ENCODE data around the gene TASP1. TPM values are rescaled to one million over a fixed set of nuclear protein-coding genes. Genes with fewer than 3 reads are reported as not detected.
"Not testable (repeated sequence)": the region's sequence is repeated elsewhere in the genome, so short reads cannot be mapped to it uniquely, and the experiment has no call there.

The TASP1 gene
- total RNA-seq, 1 donor from 2014 or later: 5.5 TPM

DNA sequence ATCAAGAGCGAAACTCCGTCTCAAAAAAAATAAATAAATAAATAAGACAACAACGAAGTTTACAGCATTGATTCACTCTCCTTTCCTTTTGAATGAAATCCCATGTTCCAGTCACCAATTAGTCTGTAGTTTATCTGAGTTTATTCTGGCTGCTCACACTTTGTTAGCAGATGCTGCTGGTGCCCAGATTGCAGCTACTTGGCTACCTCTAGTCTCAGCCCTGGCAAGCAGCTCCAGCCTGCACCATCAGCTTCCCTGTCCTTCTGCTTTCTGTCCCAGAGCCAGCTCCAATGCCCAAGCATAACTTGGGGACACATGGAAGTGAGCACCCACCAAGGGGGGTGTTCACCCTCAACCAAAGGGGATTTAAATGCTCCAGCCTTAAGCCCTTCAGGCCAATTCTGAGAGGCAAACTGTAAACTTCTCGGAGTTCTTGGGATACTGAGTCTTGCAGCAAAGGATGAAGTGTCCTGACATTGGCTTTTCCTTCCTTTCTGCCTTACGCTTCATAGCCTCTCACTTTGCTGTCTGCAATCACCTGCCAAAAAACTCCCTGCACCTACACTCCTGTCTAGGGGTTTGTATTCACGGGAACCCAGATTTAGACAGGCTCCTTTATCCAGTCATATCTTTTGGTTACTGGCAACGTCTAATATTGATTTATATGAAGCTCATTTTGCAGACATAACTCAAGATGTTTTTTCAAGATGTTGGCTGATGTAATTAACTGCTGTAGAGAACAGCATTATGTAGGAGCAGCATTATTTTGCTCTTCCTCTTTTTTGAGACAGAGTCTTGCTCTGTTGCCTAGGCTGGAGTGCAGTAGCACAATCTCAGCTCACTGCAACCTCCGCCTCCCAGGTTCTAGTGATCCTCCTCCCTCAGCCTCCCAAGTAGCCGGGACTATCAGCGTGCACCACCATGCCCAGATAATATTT, 9.8 kb upstream of the TASP1 start:
- H3K27ac ChIP-seq (replicated peaks): no peak overlapping the region
- TF ChIP-seq, protein P1, sequence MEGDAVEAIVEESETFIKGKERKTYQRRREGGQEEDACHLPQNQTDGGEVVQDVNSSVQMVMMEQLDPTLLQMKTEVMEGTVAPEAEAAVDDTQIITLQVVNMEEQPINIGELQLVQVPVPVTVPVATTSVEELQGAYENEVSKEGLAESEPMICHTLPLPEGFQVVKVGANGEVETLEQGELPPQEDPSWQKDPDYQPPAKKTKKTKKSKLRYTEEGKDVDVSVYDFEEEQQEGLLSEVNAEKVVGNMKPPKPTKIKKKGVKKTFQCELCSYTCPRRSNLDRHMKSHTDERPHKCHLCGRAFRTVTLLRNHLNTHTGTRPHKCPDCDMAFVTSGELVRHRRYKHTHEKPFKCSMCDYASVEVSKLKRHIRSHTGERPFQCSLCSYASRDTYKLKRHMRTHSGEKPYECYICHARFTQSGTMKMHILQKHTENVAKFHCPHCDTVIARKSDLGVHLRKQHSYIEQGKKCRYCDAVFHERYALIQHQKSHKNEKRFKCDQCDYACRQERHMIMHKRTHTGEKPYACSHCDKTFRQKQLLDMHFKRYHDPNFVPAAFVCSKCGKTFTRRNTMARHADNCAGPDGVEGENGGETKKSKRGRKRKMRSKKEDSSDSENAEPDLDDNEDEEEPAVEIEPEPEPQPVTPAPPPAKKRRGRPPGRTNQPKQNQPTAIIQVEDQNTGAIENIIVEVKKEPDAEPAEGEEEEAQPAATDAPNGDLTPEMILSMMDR (IDR thresholded peaks at IDR 0.05; ENCODE audit: borderline replicate concordance): no peak
- H3K4me3 ChIP-seq: no peak overlapping the region
- H3K9me3 ChIP-seq (replicated peaks): peaks cover 6% of the 10 kb centered on the region
- H3K27me3 ChIP-seq (ENCODE audit: low read depth): peaks cover 66% of the 10 kb centered on the region
- intact Hi-C loops (cut with micrococcal nuclease): no loop called here
- H3K36me3 ChIP-seq: no peaks in the 10 kb centered on the region
- H3K4me1 ChIP-seq: peaks cover 12% of the 10 kb centered on the region
- no peak for DNase-seq

DNA sequence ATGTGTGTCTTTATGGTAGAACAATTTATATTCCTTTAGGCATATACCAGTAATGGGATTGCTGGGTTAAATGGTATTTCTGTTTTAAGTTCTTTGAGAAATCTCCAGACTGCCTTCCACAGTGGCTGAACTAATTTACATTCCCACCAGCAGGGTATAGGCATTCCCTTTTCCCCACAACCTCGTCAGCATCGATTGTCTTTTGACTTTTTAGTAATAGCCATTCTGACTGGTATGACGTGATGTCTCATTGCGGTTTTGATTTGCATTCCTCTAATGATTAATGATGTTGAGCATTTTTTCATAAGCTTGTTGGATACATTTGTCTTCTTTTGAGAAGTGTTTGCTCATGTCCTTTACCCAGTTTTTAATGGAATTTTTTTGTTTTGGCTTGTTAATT, 5.3 kb upstream of the TASP1 start:
- Histone ChIP-seq H3K9me3 (replicated peaks) (peaks cover 6% of the 10 kb centered on the region), H3K36me3 (no peaks in the 10 kb centered on the region), H3K4me1 (peaks cover 11% of the 10 kb centered on the region), H3K27me3 (ENCODE audit: low read depth) (peaks cover 54% of the 10 kb centered on the region), H3K27ac (replicated peaks) (no peak overlapping the region), H3K4me3 (no peak overlapping the region)
- intact Hi-C loops (cut with micrococcal nuclease): no loop called here
- TF ChIP-seq, protein P1 (IDR thresholded peaks at IDR 0.05; ENCODE audit: borderline replicate concordance): no peak
- DNase-seq: no peak

DNA sequence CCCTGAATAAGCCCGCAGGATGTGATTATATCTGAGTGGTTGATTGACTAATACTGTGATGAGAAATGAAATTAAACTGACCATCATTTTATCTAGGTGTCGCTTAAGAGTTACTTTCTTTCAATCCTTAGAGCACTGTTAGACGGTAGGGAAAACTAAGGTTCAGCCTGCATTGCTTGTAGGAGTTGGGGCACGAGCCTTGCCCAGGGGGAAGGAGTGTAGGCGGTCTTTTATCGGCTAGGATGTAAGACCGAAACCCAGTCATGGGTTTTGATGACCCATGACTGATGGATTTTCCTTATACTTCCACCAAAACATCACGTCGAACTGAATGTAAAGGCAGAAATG, 392 bp upstream of the TASP1 start:
- intact Hi-C loops (cut with micrococcal nuclease): no loop called here
- H3K27me3 ChIP-seq (ENCODE audit: low read depth): peaks cover 22% of the 10 kb centered on the region
- H3K4me1 ChIP-seq: peaks cover 22% of the 10 kb centered on the region
- H3K36me3 ChIP-seq: no peaks in the 10 kb centered on the region
- no peak for DNase-seq
- peak overlapping the region; percentile 77 for H3K27ac ChIP-seq (replicated peaks)
- H3K9me3 ChIP-seq (replicated peaks): no peaks in the 10 kb centered on the region
- H3K4me3 ChIP-seq: peak overlapping the region; percentile 97
- TF ChIP-seq, protein P1 (IDR thresholded peaks at IDR 0.05; ENCODE audit: borderline replicate concordance): no peak

DNA sequence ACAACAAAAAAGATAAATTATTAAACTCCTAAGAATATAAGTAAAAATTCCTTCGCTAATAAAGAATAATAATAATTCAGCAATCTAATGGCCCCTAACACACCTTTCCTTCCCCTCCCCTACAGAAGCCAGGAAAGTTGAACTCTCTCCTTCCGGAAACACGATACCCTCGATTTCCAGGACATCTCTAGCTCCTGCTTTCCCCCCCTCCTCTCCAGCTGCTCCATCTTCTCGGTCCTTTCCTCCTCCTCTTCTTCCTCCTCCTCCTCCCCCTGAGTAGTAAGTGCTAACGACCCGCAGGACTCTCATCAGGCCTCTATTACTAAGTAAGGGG, 603 bp downstream of the TASP1 start:
- intact Hi-C loops (cut with micrococcal nuclease): no loop called here
- peak overlapping the region; percentile 77 for H3K27ac ChIP-seq (replicated peaks)
- no peaks in the 10 kb centered on the region for H3K36me3 ChIP-seq
- TF ChIP-seq, protein P1 (IDR thresholded peaks at IDR 0.05; ENCODE audit: borderline replicate concordance): no peak
- H3K27me3 ChIP-seq (ENCODE audit: low read depth): peaks cover 12% of the 10 kb centered on the region
- H3K9me3 ChIP-seq (replicated peaks): no peaks in the 10 kb centered on the region
- H3K4me3 ChIP-seq: peak overlapping the region; percentile 97
- peaks cover 22% of the 10 kb centered on the region for H3K4me1 ChIP-seq
- DNase-seq: no peak

DNA sequence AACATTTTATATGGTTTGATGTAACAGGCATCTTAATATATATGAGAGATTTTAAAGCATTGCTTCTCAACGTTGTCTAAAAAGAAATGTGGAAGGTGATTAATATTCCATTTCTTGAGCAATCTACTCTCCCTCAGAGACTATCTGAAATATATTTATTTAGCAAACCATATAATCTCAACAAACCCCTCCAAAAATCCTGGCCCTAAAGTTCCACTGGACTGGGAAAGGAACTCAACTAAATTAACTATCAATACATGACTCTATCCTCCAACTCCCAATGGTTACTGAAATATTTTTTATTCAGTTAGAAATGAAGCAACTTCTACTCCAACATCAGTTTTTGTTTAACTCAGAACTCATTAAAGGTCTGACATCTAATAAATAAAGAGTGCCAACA, 6.3 kb downstream of the TASP1 start:
- DNase-seq: no peak
- Histone ChIP-seq H3K27me3 (ENCODE audit: low read depth) (no peaks in the 10 kb centered on the region), H3K36me3 (peaks cover 12% of the 10 kb centered on the region), H3K4me1 (peaks cover 3% of the 10 kb centered on the region), H3K9me3 (replicated peaks) (no peaks in the 10 kb centered on the region), H3K4me3 (no peak overlapping the region), H3K27ac (replicated peaks) (no peak overlapping the region)
- intact Hi-C loops (cut with micrococcal nuclease): no loop called here
- TF ChIP-seq, protein P1 (IDR thresholded peaks at IDR 0.05; ENCODE audit: borderline replicate concordance): no peak

DNA sequence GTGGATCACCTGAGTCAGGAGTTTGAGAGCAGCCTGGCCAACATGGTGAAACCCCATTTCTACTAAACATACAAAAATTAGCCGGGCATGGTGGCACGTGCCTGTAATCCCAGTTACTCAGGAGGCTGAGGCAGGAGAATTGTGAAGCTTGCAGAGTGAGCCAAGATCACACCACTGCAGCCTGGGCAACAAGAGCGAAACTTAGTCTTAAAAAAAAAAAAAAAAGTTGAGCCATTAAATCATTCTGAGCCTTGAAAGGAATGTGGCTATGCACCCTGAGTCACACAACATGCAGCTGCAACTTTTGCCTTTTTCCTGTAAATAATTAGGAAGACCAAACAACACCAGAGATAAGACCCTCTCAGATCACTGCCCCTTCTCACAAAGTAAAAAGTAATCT, 11.2 kb downstream of the TASP1 start:
- H3K4me3 ChIP-seq; intact Hi-C loops (cut with micrococcal nuclease); H3K27ac ChIP-seq (replicated peaks): not testable (repeated sequence)

More for the DNA sequence above, 11.2 kb downstream of the TASP1 start:
- not testable (repeated sequence) for DNase-seq; H3K9me3 ChIP-seq (replicated peaks); H3K27me3 ChIP-seq (ENCODE audit: low read depth)
- Histone ChIP-seq H3K4me1 (peaks cover 15% of the 10 kb centered on the region), H3K36me3 (peaks cover 18% of the 10 kb centered on the region)
